ENCODE data around the gene RPL37A. TPM values are rescaled to one million over a fixed set of nuclear protein-coding genes. Genes with fewer than 3 reads are reported as not detected.

The RPL37A gene
- total RNA-seq, 1 donor from 2014 or later = 7,363 TPM

DNA sequence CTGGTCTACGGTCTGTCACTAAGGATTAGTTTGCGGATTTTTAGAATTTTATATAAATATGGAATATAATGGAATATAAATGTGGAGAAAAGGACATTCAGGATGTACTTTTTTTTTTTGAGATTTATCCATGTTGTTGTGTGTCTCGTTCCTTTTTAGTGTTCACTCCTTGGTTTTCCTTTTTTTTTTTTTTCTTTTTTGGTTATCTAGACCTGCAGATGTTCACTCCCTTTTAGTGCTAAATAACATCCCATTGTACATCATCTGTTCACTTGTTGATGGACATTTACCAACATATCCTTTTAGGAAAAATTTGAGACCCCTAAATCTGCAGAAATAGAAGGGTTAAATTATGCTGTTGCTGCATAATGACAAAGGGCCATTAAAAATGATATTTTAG, 25.5 kb upstream of the RPL37A start:
- Histone ChIP-seq H3K27ac (ENCODE audit: low read depth, low read length) (no peak overlapping the region), H3K4me1 (ENCODE audit: control insufficient read depth in 3 of 3, insufficient read depth in 3 of 3, low read length in 3 of 3) (no peaks in the 10 kb centered on the region), H3K27me3 (ENCODE audit: control insufficient read depth in 3 of 3, insufficient read depth in 3 of 3, low read length in 3 of 3) (no peaks in the 10 kb centered on the region), H3K9ac (ENCODE audit: low read depth in 1 of 3, low read length in 3 of 3) (no peak overlapping the region), H3K36me3 (ENCODE audit: control insufficient read depth in 3 of 3, insufficient read depth in 3 of 3, low read length in 3 of 3) (peaks cover 17 to 35% (median 19%) of the 10 kb centered on the region in 3 donors), H3K4me3 (ENCODE audit: low read length in 3 of 3) (no peak overlapping the region), H3K9me3 (ENCODE audit: control insufficient read depth in 3 of 3, low read length in 3 of 3) (no peaks in the 10 kb centered on the region)

DNA sequence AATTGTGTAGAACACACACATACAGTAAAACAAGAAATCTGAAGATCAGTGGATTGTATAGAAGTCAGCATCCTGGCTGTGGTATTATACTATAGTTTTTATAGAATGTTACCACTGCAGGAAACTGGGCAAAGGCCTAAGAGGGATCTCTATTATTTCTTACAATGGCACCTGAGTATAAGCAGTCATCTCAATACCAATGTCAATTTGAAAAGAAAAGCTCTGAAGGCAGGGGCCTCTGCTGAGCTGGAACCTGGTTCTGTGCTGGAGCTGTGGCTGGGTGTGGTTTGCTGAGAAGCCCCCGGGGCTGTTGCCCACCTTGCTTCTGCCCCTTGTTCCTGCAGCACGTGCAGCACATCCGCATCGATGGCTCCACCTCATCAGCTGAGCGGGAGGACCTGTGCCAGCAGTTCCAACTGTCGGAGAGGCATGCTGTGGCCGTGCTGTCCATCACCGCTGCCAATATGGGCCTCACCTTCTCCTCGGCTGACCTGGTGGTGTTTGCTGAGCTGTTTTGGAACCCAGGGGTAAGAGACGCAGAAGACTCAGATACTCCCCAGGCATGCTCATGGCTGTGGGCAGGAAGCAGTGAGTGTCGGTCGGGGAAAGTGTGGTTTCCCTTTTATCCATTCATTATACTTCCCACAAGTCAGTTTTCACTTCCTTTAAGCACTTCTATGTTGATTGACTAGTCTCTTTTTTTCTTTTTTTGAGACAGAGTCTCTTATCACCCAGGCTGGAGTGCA, 23.5 kb upstream of the RPL37A start:
- Histone ChIP-seq H3K9ac (ENCODE audit: low read depth in 1 of 3, low read length in 3 of 3) (no peak overlapping the region), H3K27me3 (ENCODE audit: control insufficient read depth in 3 of 3, insufficient read depth in 3 of 3, low read length in 3 of 3) (no peaks in the 10 kb centered on the region), H3K36me3 (ENCODE audit: control insufficient read depth in 3 of 3, insufficient read depth in 3 of 3, low read length in 3 of 3) (peaks cover 27 to 43% (median 33%) of the 10 kb centered on the region in 3 donors), H3K9me3 (ENCODE audit: control insufficient read depth in 3 of 3, low read length in 3 of 3) (no peaks in the 10 kb centered on the region), H3K27ac (ENCODE audit: low read depth, low read length) (no peak overlapping the region), H3K4me3 (ENCODE audit: low read length in 3 of 3) (no peak overlapping the region), H3K4me1 (ENCODE audit: control insufficient read depth in 3 of 3, insufficient read depth in 3 of 3, low read length in 3 of 3) (no peaks in the 10 kb centered on the region)

GRCh38 chr2:216475767-216476166, 22.9 kb upstream of the RPL37A start:
- Histone ChIP-seq H3K9ac (ENCODE audit: low read depth in 1 of 3, low read length in 3 of 3) (no peak overlapping the region), H3K27ac (ENCODE audit: low read depth, low read length) (no peak overlapping the region), H3K27me3 (ENCODE audit: control insufficient read depth in 3 of 3, insufficient read depth in 3 of 3, low read length in 3 of 3) (no peaks in the 10 kb centered on the region), H3K4me3 (ENCODE audit: low read length in 3 of 3) (no peak overlapping the region), H3K9me3 (ENCODE audit: control insufficient read depth in 3 of 3, low read length in 3 of 3) (no peaks in the 10 kb centered on the region), H3K36me3 (ENCODE audit: control insufficient read depth in 3 of 3, insufficient read depth in 3 of 3, low read length in 3 of 3) (peaks cover 30 to 49% (median 39%) of the 10 kb centered on the region in 3 donors), H3K4me1 (ENCODE audit: control insufficient read depth in 3 of 3, insufficient read depth in 3 of 3, low read length in 3 of 3) (no peaks in the 10 kb centered on the region)

DNA sequence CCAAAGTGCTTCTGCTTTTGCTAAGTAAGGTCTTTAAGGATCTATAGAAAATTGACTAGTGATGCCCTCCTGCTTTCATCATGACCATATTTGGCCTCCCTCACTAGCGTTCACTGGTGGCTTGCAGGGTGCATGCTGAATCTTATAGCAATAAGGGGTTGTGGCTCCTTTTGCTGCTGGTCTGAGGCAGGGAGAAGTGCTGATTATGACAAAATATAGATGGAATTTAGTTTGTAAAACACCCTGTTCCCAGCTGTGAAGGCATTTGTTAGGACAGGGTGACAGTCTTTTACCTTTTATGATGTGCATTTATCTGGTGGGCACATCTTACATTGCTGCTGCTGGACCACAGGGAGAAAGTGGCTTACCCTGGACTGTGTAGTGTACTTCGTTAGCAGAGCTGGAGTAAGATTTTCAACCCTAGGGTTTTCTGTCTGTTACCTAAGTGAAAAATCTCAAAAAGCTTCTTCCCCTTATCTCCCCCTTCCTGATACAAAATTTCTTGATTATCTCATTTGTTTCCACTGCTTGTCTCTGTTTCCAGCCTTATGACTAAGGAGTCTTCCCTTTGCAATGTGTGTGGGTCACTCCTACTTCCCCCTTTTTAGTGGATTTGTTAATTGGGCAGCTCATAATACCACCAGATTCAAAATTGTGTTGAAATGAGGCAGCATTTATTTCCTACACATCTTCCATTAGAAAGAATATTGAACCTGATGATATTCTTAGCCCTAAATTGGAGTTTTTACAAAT, 21.2 kb upstream of the RPL37A start:
- Histone ChIP-seq H3K9ac (ENCODE audit: low read depth in 1 of 3, low read length in 3 of 3) (no peak overlapping the region), H3K36me3 (ENCODE audit: control insufficient read depth in 3 of 3, insufficient read depth in 3 of 3, low read length in 3 of 3) (peaks cover 31 to 51% (median 44%) of the 10 kb centered on the region in 3 donors)

GRCh38 chr2:216478151-216478550, 20.5 kb upstream of the RPL37A start:
- Histone ChIP-seq H3K9me3 (ENCODE audit: control insufficient read depth in 3 of 3, low read length in 3 of 3) (no peaks in the 10 kb centered on the region), H3K9ac (ENCODE audit: low read depth in 1 of 3, low read length in 3 of 3) (no peak overlapping the region), H3K27ac (ENCODE audit: low read depth, low read length) (no peak overlapping the region)

More for the DNA sequence above, 21.2 kb upstream of the RPL37A start:
- H3K4me3 ChIP-seq (ENCODE audit: low read length in 3 of 3) = no peak overlapping the region
- no peaks in the 10 kb centered on the region for H3K4me1 ChIP-seq (ENCODE audit: control insufficient read depth in 3 of 3, insufficient read depth in 3 of 3, low read length in 3 of 3)
- H3K27ac ChIP-seq (ENCODE audit: low read depth, low read length) = no peak overlapping the region
- H3K27me3 ChIP-seq (ENCODE audit: control insufficient read depth in 3 of 3, insufficient read depth in 3 of 3, low read length in 3 of 3) = no peaks in the 10 kb centered on the region
- H3K9me3 ChIP-seq (ENCODE audit: control insufficient read depth in 3 of 3, low read length in 3 of 3) = no peaks in the 10 kb centered on the region

DNA sequence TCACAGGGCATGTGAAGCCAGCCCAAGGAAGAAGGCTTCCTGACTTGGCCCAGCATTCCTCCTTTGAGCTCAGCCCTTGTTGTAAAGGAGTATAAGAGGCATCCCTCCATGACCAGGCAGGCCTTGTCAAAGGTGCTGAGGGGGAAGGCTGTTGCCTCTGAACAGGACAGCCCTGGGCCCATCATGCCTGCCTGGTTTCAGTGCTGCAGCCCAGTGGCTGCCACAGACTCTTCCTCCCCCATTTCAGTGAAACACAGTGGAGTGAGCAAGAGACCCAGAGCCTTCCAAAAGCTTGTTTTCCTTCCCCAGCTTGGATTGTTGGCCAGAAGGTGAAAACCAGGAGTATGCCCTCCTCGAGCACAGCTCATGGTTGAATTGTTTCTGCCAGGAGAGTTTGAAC, 19.9 kb upstream of the RPL37A start:
- Histone ChIP-seq H3K27ac (ENCODE audit: low read depth, low read length) (no peak overlapping the region), H3K9ac (ENCODE audit: low read depth in 1 of 3, low read length in 3 of 3) (no peak overlapping the region), H3K4me1 (ENCODE audit: control insufficient read depth in 3 of 3, insufficient read depth in 3 of 3, low read length in 3 of 3) (no peaks in the 10 kb centered on the region), H3K9me3 (ENCODE audit: control insufficient read depth in 3 of 3, low read length in 3 of 3) (no peaks in the 10 kb centered on the region), H3K27me3 (ENCODE audit: control insufficient read depth in 3 of 3, insufficient read depth in 3 of 3, low read length in 3 of 3) (no peaks in the 10 kb centered on the region), H3K4me3 (ENCODE audit: low read length in 3 of 3) (no peak overlapping the region), H3K36me3 (ENCODE audit: control insufficient read depth in 3 of 3, insufficient read depth in 3 of 3, low read length in 3 of 3) (peaks cover 34 to 59% (median 52%) of the 10 kb centered on the region in 3 donors)

More at GRCh38 chr2:216478151-216478550, 20.5 kb upstream of the RPL37A start:
- H3K27me3 ChIP-seq (ENCODE audit: control insufficient read depth in 3 of 3, insufficient read depth in 3 of 3, low read length in 3 of 3) = no peaks in the 10 kb centered on the region
- peaks cover 34 to 56% (median 49%) of the 10 kb centered on the region in 3 donors for H3K36me3 ChIP-seq (ENCODE audit: control insufficient read depth in 3 of 3, insufficient read depth in 3 of 3, low read length in 3 of 3)
- no peaks in the 10 kb centered on the region for H3K4me1 ChIP-seq (ENCODE audit: control insufficient read depth in 3 of 3, insufficient read depth in 3 of 3, low read length in 3 of 3)
- H3K4me3 ChIP-seq (ENCODE audit: low read length in 3 of 3) = no peak overlapping the region

DNA sequence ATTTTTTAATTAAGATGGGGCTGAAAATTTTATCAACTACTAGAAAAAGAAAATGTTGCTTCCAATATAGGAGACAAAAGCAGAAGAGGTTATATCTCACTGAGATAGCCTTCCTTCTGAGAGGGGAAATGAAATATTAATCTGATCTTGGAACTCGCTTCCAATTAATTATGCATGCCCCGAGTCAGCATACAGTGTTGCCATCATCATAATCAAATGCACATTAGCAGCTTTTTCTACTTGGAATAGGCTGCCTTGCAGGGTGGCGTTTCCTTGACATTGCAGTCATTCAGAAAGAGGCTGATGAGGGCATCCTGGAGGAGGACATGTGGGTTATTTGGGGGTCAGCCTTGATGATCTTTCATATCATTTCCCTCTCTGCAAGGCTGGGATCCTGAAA, 18.4 kb upstream of the RPL37A start:
- Histone ChIP-seq H3K36me3 (ENCODE audit: control insufficient read depth in 3 of 3, insufficient read depth in 3 of 3, low read length in 3 of 3) (peaks cover 32 to 57% (median 50%) of the 10 kb centered on the region in 3 donors), H3K27me3 (ENCODE audit: control insufficient read depth in 3 of 3, insufficient read depth in 3 of 3, low read length in 3 of 3) (no peaks in the 10 kb centered on the region), H3K27ac (ENCODE audit: low read depth, low read length) (no peak overlapping the region), H3K9me3 (ENCODE audit: control insufficient read depth in 3 of 3, low read length in 3 of 3) (no peaks in the 10 kb centered on the region), H3K4me3 (ENCODE audit: low read length in 3 of 3) (no peak overlapping the region), H3K4me1 (ENCODE audit: control insufficient read depth in 3 of 3, insufficient read depth in 3 of 3, low read length in 3 of 3) (no peaks in the 10 kb centered on the region), H3K9ac (ENCODE audit: low read depth in 1 of 3, low read length in 3 of 3) (no peak overlapping the region)

DNA sequence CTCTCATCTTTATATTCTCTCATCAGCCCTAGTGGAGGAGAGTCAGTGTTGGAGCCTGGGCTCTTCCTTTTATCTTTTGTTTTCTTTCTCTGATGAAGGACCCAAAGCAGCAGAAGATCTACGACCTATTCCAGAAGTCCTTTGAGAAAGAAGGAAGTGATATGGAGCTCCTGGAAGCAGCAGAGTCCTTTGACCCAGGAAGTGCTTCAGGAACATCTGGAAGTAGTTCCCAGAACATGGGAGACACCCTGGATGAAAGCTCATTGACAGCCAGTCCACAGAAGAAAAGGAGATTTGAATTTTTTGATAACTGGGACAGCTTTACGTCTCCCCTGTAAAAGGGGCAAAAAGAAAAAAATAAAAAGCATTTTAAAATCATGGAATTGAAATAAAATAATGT, 16.0 kb upstream of the RPL37A start:
- Histone ChIP-seq H3K4me3 (ENCODE audit: low read length in 3 of 3) (no peak overlapping the region), H3K36me3 (ENCODE audit: control insufficient read depth in 3 of 3, insufficient read depth in 3 of 3, low read length in 3 of 3) (peaks cover 22 to 38% (median 37%) of the 10 kb centered on the region in 3 donors), H3K9me3 (ENCODE audit: control insufficient read depth in 3 of 3, low read length in 3 of 3) (no peaks in the 10 kb centered on the region), H3K9ac (ENCODE audit: low read depth in 1 of 3, low read length in 3 of 3) (no peak overlapping the region), H3K27ac (ENCODE audit: low read depth, low read length) (no peak overlapping the region), H3K4me1 (ENCODE audit: control insufficient read depth in 3 of 3, insufficient read depth in 3 of 3, low read length in 3 of 3) (no peaks in the 10 kb centered on the region), H3K27me3 (ENCODE audit: control insufficient read depth in 3 of 3, insufficient read depth in 3 of 3, low read length in 3 of 3) (no peaks in the 10 kb centered on the region)

GRCh38 chr2:216485237-216485636, 13.4 kb upstream of the RPL37A start:
- Histone ChIP-seq H3K9ac (ENCODE audit: low read depth in 1 of 3, low read length in 3 of 3) (no peak overlapping the region), H3K36me3 (ENCODE audit: control insufficient read depth in 3 of 3, insufficient read depth in 3 of 3, low read length in 3 of 3) (peaks cover 7 to 19% (median 19%) of the 10 kb centered on the region in 3 donors), H3K27me3 (ENCODE audit: control insufficient read depth in 3 of 3, insufficient read depth in 3 of 3, low read length in 3 of 3) (no peaks in the 10 kb centered on the region), H3K27ac (ENCODE audit: low read depth, low read length) (no peak overlapping the region), H3K9me3 (ENCODE audit: control insufficient read depth in 3 of 3, low read length in 3 of 3) (no peaks in the 10 kb centered on the region), H3K4me3 (ENCODE audit: low read length in 3 of 3) (no peak overlapping the region), H3K4me1 (ENCODE audit: control insufficient read depth in 3 of 3, insufficient read depth in 3 of 3, low read length in 3 of 3) (no peaks in the 10 kb centered on the region)

GRCh38 chr2:216485745-216486144, 12.9 kb upstream of the RPL37A start:
- no peaks in the 10 kb centered on the region for H3K4me1 ChIP-seq (ENCODE audit: control insufficient read depth in 3 of 3, insufficient read depth in 3 of 3, low read length in 3 of 3)
- no peak overlapping the region for H3K27ac ChIP-seq (ENCODE audit: low read depth, low read length)
- peaks cover 5 to 14% (median 14%) of the 10 kb centered on the region in 3 donors for H3K36me3 ChIP-seq (ENCODE audit: control insufficient read depth in 3 of 3, insufficient read depth in 3 of 3, low read length in 3 of 3)
- no peak overlapping the region for H3K4me3 ChIP-seq (ENCODE audit: low read length in 3 of 3)
- H3K9me3 ChIP-seq (ENCODE audit: control insufficient read depth in 3 of 3, low read length in 3 of 3) = no peaks in the 10 kb centered on the region
- no peaks in the 10 kb centered on the region for H3K27me3 ChIP-seq (ENCODE audit: control insufficient read depth in 3 of 3, insufficient read depth in 3 of 3, low read length in 3 of 3)
- H3K9ac ChIP-seq (ENCODE audit: low read depth in 1 of 3, low read length in 3 of 3) = no peak overlapping the region

Data from skeletal muscle tissue (tissue), 4 donors.